Measurements from ENCODE around the gene EPHA2. TPM values are rescaled to one million over a fixed set of nuclear protein-coding genes. Genes with fewer than 3 reads are reported as not detected.

Gene EPHA2
- total RNA-seq, 1 donor from 2014 or later: 25.0 TPM

DNA sequence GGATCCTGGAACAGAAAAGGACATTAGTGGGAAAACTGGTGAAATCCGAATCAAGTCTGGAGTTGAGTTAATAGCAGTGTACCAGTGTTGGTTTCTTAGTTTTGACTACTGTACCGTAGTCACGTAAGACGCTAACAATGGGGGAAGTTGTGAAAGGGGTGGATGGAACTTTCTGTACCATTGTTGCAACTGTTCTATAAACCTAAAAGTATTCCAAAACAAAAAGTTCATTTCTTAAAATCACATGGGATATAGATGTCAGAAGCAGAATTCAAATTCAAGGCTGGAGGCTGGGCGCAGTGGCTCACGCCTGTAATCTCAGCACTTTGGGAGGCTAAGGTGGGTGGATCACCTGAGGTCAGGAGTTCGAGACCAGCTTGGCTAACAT is 39.6 kb upstream of the EPHA2 start:
- DNase-seq (ENCODE audit: low read depth, low spot score): no peak
- H3K4me3 Mint-ChIP-seq: no peak overlapping the region
- no peaks in the 10 kb centered on the region for H3K9me3 Mint-ChIP-seq
- H3K27ac Mint-ChIP-seq (ENCODE audit: unreplicated experiment): no peak overlapping the region
- peaks cover under 1% of the 10 kb centered on the region for H3K4me1 Mint-ChIP-seq
- TF ChIP-seq, protein P1, sequence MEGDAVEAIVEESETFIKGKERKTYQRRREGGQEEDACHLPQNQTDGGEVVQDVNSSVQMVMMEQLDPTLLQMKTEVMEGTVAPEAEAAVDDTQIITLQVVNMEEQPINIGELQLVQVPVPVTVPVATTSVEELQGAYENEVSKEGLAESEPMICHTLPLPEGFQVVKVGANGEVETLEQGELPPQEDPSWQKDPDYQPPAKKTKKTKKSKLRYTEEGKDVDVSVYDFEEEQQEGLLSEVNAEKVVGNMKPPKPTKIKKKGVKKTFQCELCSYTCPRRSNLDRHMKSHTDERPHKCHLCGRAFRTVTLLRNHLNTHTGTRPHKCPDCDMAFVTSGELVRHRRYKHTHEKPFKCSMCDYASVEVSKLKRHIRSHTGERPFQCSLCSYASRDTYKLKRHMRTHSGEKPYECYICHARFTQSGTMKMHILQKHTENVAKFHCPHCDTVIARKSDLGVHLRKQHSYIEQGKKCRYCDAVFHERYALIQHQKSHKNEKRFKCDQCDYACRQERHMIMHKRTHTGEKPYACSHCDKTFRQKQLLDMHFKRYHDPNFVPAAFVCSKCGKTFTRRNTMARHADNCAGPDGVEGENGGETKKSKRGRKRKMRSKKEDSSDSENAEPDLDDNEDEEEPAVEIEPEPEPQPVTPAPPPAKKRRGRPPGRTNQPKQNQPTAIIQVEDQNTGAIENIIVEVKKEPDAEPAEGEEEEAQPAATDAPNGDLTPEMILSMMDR (conservative IDR thresholded peaks at IDR 0.05): no peak
- H3K27me3 Mint-ChIP-seq (ENCODE audit: low read depth): peaks cover 4% of the 10 kb centered on the region
- no peaks in the 10 kb centered on the region for H3K36me3 Mint-ChIP-seq (ENCODE audit: low read depth)

DNA sequence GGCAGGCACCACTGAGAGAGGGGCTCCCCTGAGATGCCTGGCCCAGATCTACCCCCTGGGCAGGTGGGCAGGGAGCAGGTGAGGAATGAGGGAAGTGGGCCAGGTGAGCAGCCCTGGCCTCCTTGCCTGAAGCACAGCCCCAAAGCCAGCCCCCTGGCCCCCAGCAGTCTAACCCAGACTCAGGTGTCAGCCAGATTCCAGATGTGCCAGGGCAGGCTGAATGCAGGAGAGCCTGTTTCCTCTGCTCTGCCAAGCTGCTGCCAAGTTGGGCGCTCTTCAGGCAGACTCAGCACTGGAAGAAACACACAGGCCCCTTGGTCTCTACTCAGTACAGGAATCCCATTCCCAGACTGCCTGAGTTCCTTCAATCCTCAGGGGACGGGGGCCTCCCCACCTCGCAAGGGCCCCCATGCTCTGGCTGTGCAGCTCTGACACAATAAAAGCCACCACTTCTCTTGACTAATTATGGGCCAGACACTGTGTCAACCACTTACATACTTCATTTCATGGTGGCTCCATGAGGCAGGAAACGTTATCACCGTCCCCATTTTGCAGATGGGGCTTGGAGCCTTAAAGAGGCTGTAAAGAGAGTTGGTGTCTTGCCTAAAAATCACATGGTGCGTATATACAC is 36.2 kb upstream of the EPHA2 start:
- Mint-ChIP-seq H3K9me3 (no peaks in the 10 kb centered on the region), H3K4me3 (no peak overlapping the region), H3K27ac (ENCODE audit: unreplicated experiment) (no peak overlapping the region), H3K27me3 (ENCODE audit: low read depth) (peaks cover 11% of the 10 kb centered on the region), H3K4me1 (peaks cover 14% of the 10 kb centered on the region), H3K36me3 (ENCODE audit: low read depth) (no peaks in the 10 kb centered on the region)
- DNase-seq (ENCODE audit: low read depth, low spot score): no peak
- TF ChIP-seq, protein P1 (conservative IDR thresholded peaks at IDR 0.05): no peak

DNA sequence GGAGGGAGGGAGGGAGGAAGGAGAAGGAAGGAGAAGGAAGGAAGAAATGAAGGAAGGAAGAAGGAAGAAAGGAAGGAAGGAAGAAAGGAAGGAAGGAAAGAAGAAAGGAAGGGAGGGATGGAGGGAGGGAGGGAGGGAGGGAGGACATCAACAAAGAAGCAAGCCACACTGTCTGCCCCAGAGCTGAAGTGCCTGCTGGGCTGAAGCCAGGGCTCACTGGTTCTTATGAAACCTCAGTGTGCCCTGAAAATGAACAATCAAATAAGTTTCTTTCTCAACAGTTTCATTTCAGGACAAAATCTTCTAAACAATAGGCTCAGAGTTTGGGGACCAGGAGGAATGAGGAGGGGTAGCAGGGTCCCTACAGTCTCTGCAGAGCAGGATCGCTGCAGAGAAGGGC is 35.4 kb upstream of the EPHA2 start:
- peaks cover 14% of the 10 kb centered on the region for H3K4me1 Mint-ChIP-seq
- no peak overlapping the region for H3K4me3 Mint-ChIP-seq
- no peaks in the 10 kb centered on the region for H3K36me3 Mint-ChIP-seq (ENCODE audit: low read depth)
- no peak overlapping the region for H3K27ac Mint-ChIP-seq (ENCODE audit: unreplicated experiment)
- TF ChIP-seq, protein P1 (conservative IDR thresholded peaks at IDR 0.05): no peak
- DNase-seq (ENCODE audit: low read depth, low spot score): no peak
- no peaks in the 10 kb centered on the region for H3K9me3 Mint-ChIP-seq
- peaks cover 11% of the 10 kb centered on the region for H3K27me3 Mint-ChIP-seq (ENCODE audit: low read depth)

DNA sequence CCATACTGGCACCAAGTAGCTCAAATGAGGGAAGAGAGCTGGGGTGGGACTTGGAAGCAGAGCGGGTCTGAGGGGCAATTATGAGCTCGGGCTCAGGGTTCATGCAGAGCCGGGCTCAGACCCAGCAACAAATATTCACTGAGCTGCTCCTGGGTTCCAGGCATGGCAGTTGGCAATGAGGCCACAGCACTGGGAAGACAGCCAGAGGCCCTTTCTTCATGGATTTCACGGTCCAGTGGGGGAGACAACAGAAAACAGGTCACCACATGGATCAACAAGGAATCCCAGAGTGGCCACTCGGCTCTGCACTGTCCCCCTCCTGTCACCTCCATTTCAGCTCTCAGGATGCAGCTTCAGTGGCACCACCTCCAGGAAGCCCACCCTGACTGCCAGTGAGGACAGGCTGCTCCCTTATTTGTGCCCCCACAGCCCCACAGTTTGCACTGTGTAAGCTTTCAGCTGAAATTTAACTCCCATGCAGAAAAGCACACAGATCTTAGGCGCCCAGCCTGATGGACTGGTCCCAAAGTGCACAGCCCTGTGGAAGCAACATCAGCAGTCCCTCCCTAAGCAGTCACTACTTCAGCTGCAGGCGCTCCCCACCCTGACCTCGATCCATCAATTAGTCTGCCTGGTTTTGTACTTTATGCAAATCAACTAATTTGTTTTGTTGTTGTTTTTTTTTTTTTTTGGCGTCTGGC is 34.2 kb upstream of the EPHA2 start:
- no peak for DNase-seq (ENCODE audit: low read depth, low spot score)
- Mint-ChIP-seq H3K4me3 (no peak overlapping the region), H3K27me3 (ENCODE audit: low read depth) (peaks cover 11% of the 10 kb centered on the region), H3K9me3 (no peaks in the 10 kb centered on the region), H3K36me3 (ENCODE audit: low read depth) (no peaks in the 10 kb centered on the region), H3K27ac (ENCODE audit: unreplicated experiment) (no peak overlapping the region), H3K4me1 (peaks cover 14% of the 10 kb centered on the region)
- TF ChIP-seq, protein P1 (conservative IDR thresholded peaks at IDR 0.05): no peak

DNA sequence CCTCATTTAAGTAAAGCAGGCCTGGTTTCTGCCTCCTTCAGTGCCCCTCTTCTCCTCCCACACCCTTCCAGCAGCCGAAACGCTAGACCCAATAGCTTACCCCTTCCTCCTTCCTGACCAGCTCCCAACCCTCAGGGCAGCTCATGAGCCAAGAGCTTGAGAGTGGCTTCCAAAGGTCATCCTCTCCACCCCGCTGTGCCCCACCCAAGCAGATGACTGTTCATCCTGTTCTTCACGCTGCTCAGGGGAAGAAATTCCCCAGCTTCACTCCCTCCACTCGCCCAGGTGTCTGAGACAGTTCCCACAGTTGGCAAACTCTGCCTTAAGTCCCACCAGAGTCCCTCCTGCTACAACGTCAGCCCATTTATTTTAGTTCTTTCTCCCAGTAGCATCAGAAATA is 33.1 kb upstream of the EPHA2 start:
- Mint-ChIP-seq H3K36me3 (ENCODE audit: low read depth) (no peaks in the 10 kb centered on the region), H3K9me3 (no peaks in the 10 kb centered on the region), H3K4me3 (no peak overlapping the region), H3K27ac (ENCODE audit: unreplicated experiment) (no peak overlapping the region), H3K4me1 (peaks cover 14% of the 10 kb centered on the region), H3K27me3 (ENCODE audit: low read depth) (peaks cover 11% of the 10 kb centered on the region)
- TF ChIP-seq, protein P1 (conservative IDR thresholded peaks at IDR 0.05): no peak
- no peak for DNase-seq (ENCODE audit: low read depth, low spot score)
